HCT116 (cell line): Measurements from ENCODE around the gene MAP7D1. TPM values are rescaled to one million over a fixed set of nuclear protein-coding genes. Genes with fewer than 3 reads are reported as not detected.

Source experiments
- ATAC-seq: fragments of 200-7000 bp; cut with Tn5 transposase; 2 replicates; pipeline ENCODE4 v1.9.1; 2020; ENCODE audit warnings: mild to moderate bottlenecking, moderate library complexity
- BruUV-seq: library from RNA; stranded (reverse); fragments of 400-500 nt; replicated peaks from 2 replicates; lab custom pipeline; 2021; lab: Mats Ljungman, UMichigan
- CTCF ChIA-PET: fragments of 300-600 bp; sonication (Branson Sonifier 250); formaldehyde crosslinking; loops from one replicate; lab custom pipeline; 2021; ENCODE audit warnings: antibody characterized with exemption; lab: Charles Lee
- POLR2A ChIA-PET: fragments of 300-600, 350-600 bp; sonication (Branson Sonifier 250); formaldehyde crosslinking; loops from one replicate; lab custom pipeline; 2021; ENCODE audit warnings: antibody characterized with exemption; lab: Charles Lee
- RAD21 ChIA-PET, 2 experiments: fragments of 300-600 bp; sonication (Branson Sonifier 250); formaldehyde crosslinking; loops; one replicate each; lab custom pipeline; 2023; ENCODE audit warnings: low total read pairs in 2 of 2; ENCODE audit not compliant: uncharacterized antibody in 2 of 2, unreplicated experiment in 2 of 2, low non-redundant PET in 1 of 2; lab: Charles Lee
- DNase-seq: peaks from one replicate; pipeline ENCODE4 v3.0.0-alpha.2; 2010; ENCODE audit warnings: low read depth, low spot score
- H2AFZ ChIP-seq: fragments of 200-600 bp; shearing (Covaris generic), sonication (generic); 2 replicates; pipeline ENCODE4 v1.6.1; 2017; ENCODE audit warnings: low read depth, mixed run types, mixed read lengths, antibody characterized with exemption, low read length; ENCODE audit not compliant: poor library complexity, severe bottlenecking
- H3K27ac ChIP-seq: 2 replicates; pipeline ENCODE4 v1.5.1; 2012; ENCODE audit warnings: low read depth, low read length
- H3K27me3 ChIP-seq: fragments of 200-600 bp; sonication (generic); 2 replicates; pipeline ENCODE4 v1.6.1; 2016; ENCODE audit warnings: mixed run types, low read length, mixed read lengths; ENCODE audit not compliant: insufficient read depth
- H3K36me3 ChIP-seq, 2 experiments: fragments of 200-500 bp in 1 of 2; fragments of 200-600 bp in 1 of 2; sonication (Bioruptor generic) in 1 of 2; sonication (generic) in 1 of 2; 2 replicates each; pipeline versions ENCODE4 v1.5.1 to v1.6.1; 2014 to 2016; ENCODE audit warnings: low read length in 2 of 2, inconsistent platforms in 1 of 2, mixed read lengths in 1 of 2, mixed run types in 1 of 2; ENCODE audit not compliant: insufficient read depth in 2 of 2, control insufficient read depth in 1 of 2
- H3K4me1 ChIP-seq, 2 experiments: fragments of 200-600 bp in 1 of 2; sonication (generic) in 1 of 2; 2 replicates each; pipeline versions ENCODE4 v1.5.1 to v1.6.1; 2012 to 2017; ENCODE audit warnings: low read length in 2 of 2, inconsistent platforms in 1 of 2, mild to moderate bottlenecking in 1 of 2, mixed read lengths in 1 of 2, mixed run types in 1 of 2, moderate library complexity in 1 of 2; ENCODE audit not compliant: insufficient read depth in 2 of 2, control insufficient read depth in 1 of 2
- H3K4me2 ChIP-seq: fragments of 200-600 bp; sonication (generic); 2 replicates; pipeline ENCODE4 v1.6.1; 2017; ENCODE audit warnings: mixed run types, low read length, mixed read lengths
- H3K4me3 ChIP-seq, 2 experiments: fragments of 200-600 bp in 1 of 2; sonication (generic) in 1 of 2; replicated peaks in 1 of 2; 2 replicates each; pipeline ENCODE4 v1.5.1; 2011 to 2016; ENCODE audit warnings: low read length in 2 of 2, control low read depth in 1 of 2, low read depth in 1 of 2, mild to moderate bottlenecking in 1 of 2, mixed read lengths in 1 of 2, mixed run types in 1 of 2
- H3K79me2 ChIP-seq: fragments of 200-600 bp; sonication (generic); 2 replicates; pipeline ENCODE4 v1.6.1; 2017; ENCODE audit warnings: mild to moderate bottlenecking, mixed run types, low read length, moderate library complexity, mixed read lengths; ENCODE audit not compliant: insufficient read depth
- H3K9ac ChIP-seq: fragments of 200-600 bp; sonication (generic); 2 replicates; pipeline ENCODE4 v1.6.1; 2016; ENCODE audit warnings: low read length, mixed read lengths
- H3K9me2 ChIP-seq: fragments of 200-600 bp; sonication (generic), shearing (Covaris generic); 2 replicates; pipeline ENCODE4 v1.6.1; 2017; ENCODE audit warnings: mixed run types, mild to moderate bottlenecking, moderate library complexity; ENCODE audit not compliant: insufficient read depth
- H3K9me3 ChIP-seq, 2 experiments: fragments of 200-500 bp in 1 of 2; fragments of 200-600 bp in 1 of 2; sonication (Bioruptor generic) in 1 of 2; sonication (generic) in 1 of 2; 2 replicates each; pipeline ENCODE4 v1.6.1; 2014 to 2017; ENCODE audit warnings: low read length in 2 of 2, mixed read lengths in 2 of 2, inconsistent platforms in 1 of 2, low read depth in 1 of 2, mild to moderate bottlenecking in 1 of 2, mixed run types in 1 of 2, moderate library complexity in 1 of 2; ENCODE audit not compliant: control insufficient read depth in 1 of 2, insufficient read depth in 1 of 2
- H4K20me1 ChIP-seq: fragments of 200-600 bp; sonication (generic), shearing (Covaris generic); 2 replicates; pipeline ENCODE4 v1.6.1; 2017; ENCODE audit warnings: mixed run types, mild to moderate bottlenecking, moderate library complexity; ENCODE audit not compliant: insufficient read depth
- CBX3 ChIP-seq: IDR thresholded peaks from 2 replicates; pipeline ENCODE4 v1.6.1; 2012; ENCODE audit warnings: low read depth
- EGR1 ChIP-seq: IDR thresholded peaks from 2 replicates; pipeline ENCODE4 v1.6.1; 2012; ENCODE audit warnings: low read depth
- ELF1 ChIP-seq: IDR thresholded peaks from 2 replicates; pipeline ENCODE4 v1.6.1; 2012; ENCODE audit warnings: low read depth, borderline replicate concordance
- FOSL1 ChIP-seq: IDR thresholded peaks from 2 replicates; pipeline ENCODE4 v1.6.1; 2012; ENCODE audit warnings: low read depth
- JUND ChIP-seq: IDR thresholded peaks from 2 replicates; pipeline ENCODE4 v1.6.1; 2012
- POLR2A ChIP-seq: IDR thresholded peaks from 2 replicates; pipeline ENCODE4 v1.7.0; 2011; ENCODE audit warnings: borderline replicate concordance; ENCODE audit not compliant: insufficient read depth, insufficient read length; ENCODE audit errors: extremely low read depth
- POLR2AphosphoS5 ChIP-seq: IDR thresholded peaks from 2 replicates; pipeline ENCODE4 v1.6.1; 2011; ENCODE audit warnings: mild to moderate bottlenecking, low read depth, low read length, moderate library complexity
- REST ChIP-seq: IDR thresholded peaks from 2 replicates; pipeline ENCODE4 v1.6.1; 2012; ENCODE audit warnings: low read depth
- SIN3A ChIP-seq: IDR thresholded peaks from 2 replicates; pipeline ENCODE4 v1.6.1; 2012; ENCODE audit warnings: low read depth
- TCF7L2 ChIP-seq: IDR thresholded peaks from 2 replicates; pipeline ENCODE4 v1.7.0; 2011; ENCODE audit warnings: borderline replicate concordance, inconsistent platforms; ENCODE audit not compliant: insufficient read depth, insufficient read length; ENCODE audit errors: extremely low read depth
- ZNF274 ChIP-seq: fragments of 200-500 bp; sonication (Bioruptor generic); IDR thresholded peaks from 2 replicates; pipeline ENCODE4 v1.6.1; 2014; ENCODE audit warnings: mild to moderate bottlenecking, low read depth, low read length, inconsistent platforms
- intact Hi-C: fragments of 100-400 bp; cut with micrococcal nuclease; formaldehyde crosslinking; loops from 2 replicates; pipeline ENCODE4 v1.10.0; 2022
- total RNA-seq: library from RNA; stranded (reverse); gene quantifications from one replicate; pipeline ENCODE4 v1.2.1, GENCODE V29; 2021; ENCODE audit not compliant: unreplicated experiment

Gene MAP7D1
- total RNA-seq, 1 experiment from 2014 or later: 71.8 TPM

GRCh38 chr1:36122062-36123030 lies 33.6 kb upstream of the MAP7D1 start:
- BruUV-seq: no TSS peak
- ChIA-PET RAD21 (no interaction called here), POLR2A (no interaction called here), CTCF (no interaction called here)
- Histone ChIP-seq H3K9me2 (no peaks in the 10 kb centered on the region), H3K9me3 (no peaks in the 10 kb centered on the region), H3K79me2 (no peaks in the 10 kb centered on the region), H3K27me3 (no peaks in the 10 kb centered on the region), H3K9ac (no peak overlapping the region), H3K4me1 (no peaks in the 10 kb centered on the region), H3K4me2 (no peak overlapping the region), H3K4me3 (no peak overlapping the region), H3K36me3 (no peaks in the 10 kb centered on the region), H3K27ac (no peak overlapping the region), H2AFZ (no peak overlapping the region), H4K20me1 (no peaks in the 10 kb centered on the region)
- intact Hi-C loops: no loop called here
- ATAC-seq (no peak), DNase-seq (no peak)
- TF ChIP-seq REST (no peak), FOSL1 (no peak), ZNF274 (no peak), EGR1 (no peak), TCF7L2 (no peak), ELF1 (no peak), JUND (no peak), CBX3 (no peak), POLR2A (no peak), POLR2AphosphoS5 (no peak), SIN3A (no peak)
